ENCODE data around the gene NCKAP5. TPM values are rescaled to one million over a fixed set of nuclear protein-coding genes. Genes with fewer than 3 reads are reported as not detected.

Gene NCKAP5
- total and polyA plus RNA-seq, 2 of the 8 experiments (the other 6 are each of a cell fraction or from before 2014, with no cell fraction given): 0.27 to 0.86 TPM

DNA sequence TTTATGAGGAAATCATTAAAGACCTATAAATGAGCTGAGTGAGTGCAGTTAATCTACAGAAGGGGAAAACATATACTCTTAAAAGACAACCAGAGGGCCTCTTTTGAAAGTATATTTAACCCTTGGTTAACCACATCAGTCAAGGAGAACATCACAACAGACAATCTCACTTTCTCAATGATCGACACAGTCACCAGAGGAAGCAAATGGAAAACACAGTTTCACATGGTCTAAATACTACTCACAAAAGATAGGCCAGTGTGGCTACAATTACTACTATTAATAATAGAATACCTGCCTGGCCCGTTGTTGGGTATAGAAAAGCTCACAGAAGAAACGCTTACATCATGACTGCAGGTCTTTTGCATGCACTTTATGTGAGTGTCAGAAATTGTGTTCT lies 426.2 kb downstream of the NCKAP5 start (continued):
- no peak for TF ChIP-seq EP300 (IDR thresholded peaks at IDR 0.05; ENCODE audit: borderline replicate concordance in 1 of 2, low read depth in 2 of 2, low read length in 2 of 2)
